Cardiac fibroblast (primary cell): ENCODE results near the gene STYXL2.

Experiments
- DNase-seq, 2 donors: peaks; one replicate each; pipeline versions ENCODE4 v3.0.0 to v3.0.0-alpha.2; 2010; ENCODE audit warnings: low read depth in 2 of 2
- H3K4me3 ChIP-seq, 2 donors: replicated peaks in 1 of 2; 1 replicate in 1 of 2; 2 replicates in 1 of 2; pipeline ENCODE4 v1.5.1; 2011; ENCODE audit warnings: low read depth in 2 of 2, low read length in 2 of 2, mild to moderate bottlenecking in 2 of 2, moderate library complexity in 1 of 2
- TF ChIP-seq, protein P1 (sequence below): IDR thresholded peaks from one replicate; pipeline ENCODE4 v1.5.1; 2011; ENCODE audit warnings: low read depth, mild to moderate bottlenecking, low read length, inconsistent platforms

Gene STYXL2

DNA sequence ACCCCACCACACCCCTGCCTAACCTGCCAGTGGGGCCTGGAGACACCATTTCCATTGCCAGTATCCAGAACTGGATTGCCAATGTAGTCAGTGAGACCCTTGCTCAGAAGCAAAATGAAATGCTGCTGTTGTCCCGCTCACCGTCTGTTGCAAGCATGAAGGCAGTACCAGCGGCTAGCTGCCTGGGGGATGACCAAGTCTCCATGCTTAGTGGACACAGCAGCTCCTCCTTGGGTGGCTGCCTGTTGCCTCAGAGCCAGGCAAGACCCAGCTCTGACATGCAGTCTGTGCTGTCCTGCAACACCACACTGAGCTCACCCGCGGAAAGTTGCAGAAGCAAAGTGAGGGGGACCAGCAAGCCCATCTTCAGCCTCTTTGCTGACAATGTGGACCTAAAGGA, 33.4 kb downstream of the STYXL2 start:
- DNase-seq, result no peak
- TF ChIP-seq, protein P1, sequence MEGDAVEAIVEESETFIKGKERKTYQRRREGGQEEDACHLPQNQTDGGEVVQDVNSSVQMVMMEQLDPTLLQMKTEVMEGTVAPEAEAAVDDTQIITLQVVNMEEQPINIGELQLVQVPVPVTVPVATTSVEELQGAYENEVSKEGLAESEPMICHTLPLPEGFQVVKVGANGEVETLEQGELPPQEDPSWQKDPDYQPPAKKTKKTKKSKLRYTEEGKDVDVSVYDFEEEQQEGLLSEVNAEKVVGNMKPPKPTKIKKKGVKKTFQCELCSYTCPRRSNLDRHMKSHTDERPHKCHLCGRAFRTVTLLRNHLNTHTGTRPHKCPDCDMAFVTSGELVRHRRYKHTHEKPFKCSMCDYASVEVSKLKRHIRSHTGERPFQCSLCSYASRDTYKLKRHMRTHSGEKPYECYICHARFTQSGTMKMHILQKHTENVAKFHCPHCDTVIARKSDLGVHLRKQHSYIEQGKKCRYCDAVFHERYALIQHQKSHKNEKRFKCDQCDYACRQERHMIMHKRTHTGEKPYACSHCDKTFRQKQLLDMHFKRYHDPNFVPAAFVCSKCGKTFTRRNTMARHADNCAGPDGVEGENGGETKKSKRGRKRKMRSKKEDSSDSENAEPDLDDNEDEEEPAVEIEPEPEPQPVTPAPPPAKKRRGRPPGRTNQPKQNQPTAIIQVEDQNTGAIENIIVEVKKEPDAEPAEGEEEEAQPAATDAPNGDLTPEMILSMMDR, result no peak
- no peak overlapping the region for H3K4me3 ChIP-seq

DNA sequence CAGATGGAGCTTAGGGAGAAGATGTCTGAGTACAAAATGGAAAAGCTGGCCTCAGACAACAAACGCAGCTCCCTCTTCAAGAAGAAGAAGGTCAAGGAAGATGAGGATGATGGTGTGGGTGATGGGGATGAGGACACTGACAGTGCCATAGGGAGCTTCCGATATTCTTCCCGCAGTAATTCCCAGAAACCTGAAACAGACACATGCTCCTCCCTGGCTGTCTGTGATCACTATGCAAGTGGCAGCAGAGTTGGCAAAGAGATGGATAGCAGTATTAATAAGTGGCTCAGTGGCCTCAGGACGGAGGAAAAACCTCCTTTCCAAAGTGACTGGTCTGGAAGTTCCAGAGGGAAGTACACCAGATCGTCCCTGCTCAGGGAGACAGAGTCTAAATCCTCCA, 33.8 kb downstream of the STYXL2 start:
- H3K4me3 ChIP-seq, result no peak overlapping the region
- TF ChIP-seq, protein P1, result no peak
- no peak for DNase-seq

DNA sequence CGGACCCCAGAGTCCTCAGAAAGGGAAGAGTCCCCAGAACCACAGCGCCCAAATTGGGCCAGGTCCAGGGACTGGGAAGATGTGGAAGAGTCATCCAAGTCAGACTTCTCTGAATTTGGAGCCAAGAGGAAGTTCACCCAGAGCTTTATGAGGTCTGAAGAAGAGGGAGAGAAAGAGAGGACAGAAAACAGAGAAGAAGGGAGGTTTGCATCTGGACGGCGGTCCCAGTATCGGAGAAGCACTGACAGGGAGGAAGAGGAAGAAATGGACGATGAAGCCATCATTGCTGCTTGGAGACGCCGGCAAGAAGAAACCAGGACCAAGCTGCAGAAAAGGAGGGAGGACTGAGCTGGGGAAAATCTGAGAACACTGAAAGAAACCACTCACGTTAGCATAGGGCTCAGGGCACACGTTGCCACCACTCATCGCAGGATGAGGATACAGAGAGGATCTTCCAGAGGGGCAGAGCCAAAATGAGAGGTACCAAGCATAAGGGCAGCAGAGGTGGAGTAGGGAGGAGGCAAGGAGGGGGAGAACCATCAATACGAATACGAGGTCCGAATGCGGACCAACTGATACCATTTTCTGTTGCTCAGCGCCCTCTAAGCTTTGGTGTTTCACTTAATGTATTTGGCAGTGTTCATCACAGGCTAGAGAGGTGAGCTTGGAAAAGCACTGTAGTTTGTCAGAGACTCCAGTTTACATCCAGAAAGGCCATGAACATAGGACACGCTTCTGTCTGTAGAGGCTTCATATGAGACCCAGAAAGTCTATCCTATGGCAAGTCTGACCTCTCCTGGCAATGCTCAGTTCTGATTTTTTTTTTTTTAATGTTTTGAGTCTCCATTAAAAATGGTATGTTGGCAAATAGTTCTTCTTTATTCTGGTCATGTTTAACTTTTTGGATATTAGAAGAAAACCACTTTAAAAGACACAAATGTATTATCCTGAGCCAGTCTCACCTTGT, 34.7 kb downstream of the STYXL2 start:
- DNase-seq, result no peak
- TF ChIP-seq, protein P1, result no peak
- H3K4me3 ChIP-seq, result no peak overlapping the region

DNA sequence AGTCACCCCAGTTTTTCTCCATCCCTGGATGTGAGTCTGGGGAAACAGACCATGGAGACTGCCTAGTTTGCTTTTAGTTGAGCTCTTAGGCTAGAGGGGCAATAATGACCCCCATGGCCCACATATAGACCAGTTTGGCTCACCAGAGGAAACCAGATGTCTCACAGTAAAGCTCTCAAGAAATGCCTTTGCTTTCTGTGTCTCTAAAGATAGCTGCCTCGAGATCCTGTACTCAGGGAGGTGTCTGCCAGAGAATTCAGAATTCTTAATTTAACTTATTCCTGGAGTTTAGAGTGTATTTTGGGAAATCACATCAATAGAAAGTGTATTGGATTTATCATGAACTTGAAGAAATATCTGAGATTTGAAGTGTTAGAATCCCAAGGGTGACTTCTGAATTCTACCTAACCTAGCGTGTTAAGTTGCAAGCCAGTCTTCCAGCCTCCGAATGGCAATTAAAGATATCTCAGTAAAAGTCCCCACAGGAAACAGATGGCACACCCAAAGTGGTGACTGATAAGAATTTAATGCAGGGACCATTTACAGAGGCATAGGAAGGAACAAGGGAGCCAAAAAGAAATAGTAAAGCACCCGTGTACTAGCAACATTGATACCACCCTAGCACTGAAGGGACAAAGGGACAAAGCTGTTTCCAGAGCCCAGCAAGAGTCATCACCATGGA, 37.1 kb downstream of the STYXL2 start:
- TF ChIP-seq, protein P1, result no peak
- DNase-seq, result no peak
- no peak overlapping the region for H3K4me3 ChIP-seq

DNA sequence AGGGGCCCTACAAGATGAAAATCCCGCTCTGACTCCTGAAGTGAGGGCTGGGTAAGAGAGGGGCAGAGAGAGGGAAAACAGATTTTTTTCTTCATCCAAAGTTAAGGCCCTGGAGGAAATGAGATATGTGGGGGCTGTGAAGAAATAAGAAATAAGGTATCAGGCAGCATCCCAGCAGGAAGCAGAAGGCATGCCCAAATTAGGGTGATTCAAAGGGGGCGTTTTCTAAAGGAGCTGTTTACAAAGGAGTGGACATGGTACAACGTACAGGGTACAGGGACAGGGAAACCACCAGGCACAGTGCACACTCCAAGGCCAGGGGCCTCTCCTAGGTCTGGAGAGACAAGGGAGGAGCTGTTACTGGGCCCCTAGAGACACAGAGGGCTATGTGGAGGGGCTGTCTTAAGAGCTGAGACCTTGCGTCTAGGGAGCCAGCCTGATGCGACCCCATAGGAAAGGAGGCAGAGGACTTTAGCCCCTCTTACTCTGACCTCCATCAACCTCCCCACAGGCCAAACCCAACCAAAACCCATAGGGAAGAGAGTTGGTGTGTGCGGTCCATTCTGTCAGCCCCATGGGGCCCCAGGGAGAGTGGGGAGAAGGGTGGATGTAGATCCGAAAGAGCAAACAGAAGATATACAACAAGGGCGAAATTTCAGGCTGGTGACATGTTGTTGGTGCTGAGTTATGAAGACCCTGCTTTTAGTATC, 38.6 kb downstream of the STYXL2 start:
- H3K4me3 ChIP-seq, result no peak overlapping the region
- TF ChIP-seq, protein P1, result no peak
- no peak for DNase-seq

DNA sequence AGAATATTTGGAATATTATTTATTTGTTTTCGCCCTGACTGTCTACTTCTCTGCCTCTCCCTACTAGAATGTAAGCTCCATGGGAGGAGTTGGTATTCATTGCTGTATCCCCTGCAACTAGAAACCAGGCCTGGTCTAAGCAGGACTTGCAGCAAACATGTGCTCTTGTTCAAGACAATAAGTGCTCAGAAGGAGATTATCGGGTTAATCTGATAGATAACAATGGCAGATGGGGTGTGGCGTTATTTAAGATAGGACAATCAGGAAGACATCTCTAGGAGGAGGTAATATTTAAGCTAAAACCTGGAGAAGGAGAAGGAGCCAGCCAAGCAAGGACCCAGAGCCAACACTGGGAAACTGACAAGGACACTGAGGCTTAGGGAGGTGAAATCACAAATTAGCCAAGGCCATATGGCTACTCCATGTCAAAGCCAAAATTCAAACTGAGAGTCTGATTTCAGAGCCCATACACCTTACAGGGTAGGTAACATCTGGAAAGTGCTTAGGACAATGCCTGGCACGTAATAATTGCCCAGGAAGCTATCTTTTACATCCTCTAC, 41.5 kb downstream of the STYXL2 start:
- H3K4me3 ChIP-seq, result no peak overlapping the region
- TF ChIP-seq, protein P1, result no peak
- no peak for DNase-seq
